GM18951 (cell line): ENCODE results near the gene ADAM12.

ENCODE experiments used
- POLR2A ChIP-seq: IDR thresholded peaks from 4 replicates; pipeline ENCODE4 v1.6.1; 2011; ENCODE audit warnings: mild to moderate bottlenecking; ENCODE audit not compliant: insufficient read length, insufficient read depth; ENCODE audit errors: extremely low read depth
- in situ Hi-C: fragments of 300-500 bp; cut with MboI; formaldehyde crosslinking; loops from one replicate; pipeline ENCODE4 v1.12.0; 2022; ENCODE audit warnings: low sequenced_read_pairs, mixed read lengths, inconsistent platforms; ENCODE audit not compliant: unreplicated experiment

Gene ADAM12

DNA sequence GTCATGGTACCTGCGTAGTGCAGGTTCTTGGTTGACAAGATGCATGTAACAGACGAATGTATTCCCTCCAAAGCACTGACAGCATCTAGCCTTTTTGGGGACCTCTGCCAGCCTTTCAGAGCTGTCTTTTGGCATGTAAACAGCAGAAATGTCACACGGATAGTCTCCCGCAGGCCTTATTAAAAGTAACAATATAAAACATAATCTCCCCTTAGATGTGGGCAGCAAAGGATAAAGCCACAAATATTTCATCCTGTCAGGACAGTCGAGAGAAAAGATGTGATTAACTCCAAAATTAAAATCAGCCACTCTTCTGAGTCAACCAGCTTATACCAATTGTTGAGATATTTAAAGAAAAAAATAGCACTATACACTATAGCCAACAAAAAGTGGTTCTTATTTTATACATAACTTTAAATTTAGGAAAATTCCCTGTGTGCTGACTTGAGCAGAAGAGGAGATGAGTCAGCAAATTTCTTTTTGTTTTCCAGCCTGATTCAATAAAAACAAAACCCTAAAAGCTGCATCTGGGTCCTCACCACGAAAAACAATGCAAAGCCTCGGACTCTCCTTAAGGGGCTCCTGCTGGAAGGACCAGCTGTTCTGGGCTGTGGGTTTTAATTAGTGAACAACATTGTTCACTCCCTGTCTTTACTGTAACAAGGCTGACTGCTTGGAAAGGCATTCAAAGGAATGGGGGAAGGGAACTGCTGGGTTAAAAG lies 240.2 kb downstream of the ADAM12 start:
- no peak for TF ChIP-seq POLR2A
- in situ Hi-C loops = no loop called here

DNA sequence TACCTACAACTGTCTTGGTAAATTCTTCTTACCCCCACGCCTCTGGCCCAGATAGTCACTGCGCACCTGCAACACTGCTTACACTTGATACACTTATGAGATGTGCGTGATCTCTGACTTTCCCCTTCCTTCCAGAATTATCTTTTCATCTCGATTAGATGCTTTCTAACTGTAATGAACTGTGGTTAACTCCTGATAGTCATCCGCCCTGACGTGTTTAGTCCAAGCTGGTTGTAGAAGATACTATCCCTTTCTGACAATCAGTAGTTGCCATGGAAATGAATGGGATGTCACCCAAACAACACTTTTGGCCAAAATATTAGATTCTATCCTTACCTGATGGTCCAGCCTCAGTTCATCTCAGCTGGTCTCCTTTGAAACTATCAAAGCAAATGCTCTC lies 241.5 kb downstream of the ADAM12 start:
- no peak for TF ChIP-seq POLR2A
- in situ Hi-C loops = no loop called here

DNA sequence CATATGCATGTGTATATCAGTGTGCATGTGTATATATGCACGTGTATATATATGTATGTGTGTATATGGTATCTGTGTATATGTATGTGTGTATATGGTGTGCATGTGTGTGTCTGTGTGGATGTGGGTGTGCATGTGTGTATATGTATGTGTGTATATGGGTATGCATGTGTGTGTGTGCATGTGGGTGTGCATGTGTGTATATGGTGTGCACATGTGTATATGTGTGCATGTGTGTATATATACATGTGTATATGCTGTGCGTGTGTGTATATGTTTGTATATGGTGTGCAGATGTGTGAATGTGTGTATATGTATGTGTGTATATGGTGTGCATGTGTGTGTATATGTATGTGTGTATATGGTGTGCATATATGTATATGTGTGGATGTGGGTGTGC lies 245.2 kb downstream of the ADAM12 start:
- in situ Hi-C loops = no loop called here
- no peak for TF ChIP-seq POLR2A

DNA sequence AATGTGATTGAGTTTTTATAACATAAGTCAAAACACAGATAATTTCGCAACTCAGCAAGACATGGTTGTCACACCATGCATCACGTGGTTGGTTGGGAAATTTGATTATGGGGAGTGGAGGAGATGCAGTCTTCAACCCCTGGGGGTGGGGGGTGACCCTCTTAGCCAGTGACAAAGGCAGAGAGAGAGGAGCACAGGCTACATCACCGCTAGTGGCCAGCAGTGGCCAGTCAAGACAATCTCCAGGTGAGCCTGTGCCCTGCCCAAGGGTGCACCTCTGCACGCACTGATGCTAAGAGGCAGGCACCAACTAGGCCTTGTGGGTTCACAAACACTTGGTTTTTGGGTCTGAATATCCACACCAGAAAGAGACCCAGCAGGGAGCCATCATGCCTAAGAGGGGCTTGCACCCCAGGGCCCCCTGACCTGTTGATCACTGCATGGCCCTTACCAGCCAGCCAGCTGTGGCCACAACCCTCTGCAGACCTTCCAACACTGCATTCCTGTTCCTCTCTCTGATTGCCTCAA lies 247.5 kb downstream of the ADAM12 start:
- TF ChIP-seq POLR2A = no peak

DNA sequence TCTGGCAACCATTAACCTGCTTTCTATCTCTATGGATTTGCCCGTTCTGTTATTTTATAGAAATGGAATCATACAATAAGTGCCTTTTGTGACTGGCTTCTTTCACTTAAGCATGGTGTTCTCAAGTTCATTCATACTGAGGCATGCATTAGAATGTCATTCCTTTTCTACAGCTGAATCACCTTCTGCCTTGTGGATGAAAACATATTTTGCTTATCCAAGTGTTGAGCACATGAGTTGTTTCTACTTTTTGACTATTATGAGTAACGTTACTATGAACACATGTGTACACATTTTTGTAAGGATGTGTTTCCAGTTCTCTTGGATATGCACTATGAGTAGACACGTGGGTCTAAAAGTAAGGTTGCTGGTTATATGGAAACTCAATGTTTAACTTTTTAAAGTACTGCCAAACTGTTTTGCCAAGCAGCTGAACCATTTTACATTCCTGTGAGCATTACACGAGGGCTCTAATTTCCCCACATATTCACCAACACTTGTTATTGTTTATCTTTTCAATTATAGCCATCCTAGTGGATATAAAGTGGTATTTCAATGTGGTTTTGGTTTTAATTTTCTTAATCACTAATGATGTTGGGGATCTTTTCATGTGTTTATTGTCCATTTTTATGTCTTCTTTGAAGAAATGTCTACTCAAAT lies 250.6 kb downstream of the ADAM12 start:
- in situ Hi-C loops = no loop called here
- no peak for TF ChIP-seq POLR2A

More for the DNA sequence above, 247.5 kb downstream of the ADAM12 start:
- in situ Hi-C loops = no loop called here

DNA sequence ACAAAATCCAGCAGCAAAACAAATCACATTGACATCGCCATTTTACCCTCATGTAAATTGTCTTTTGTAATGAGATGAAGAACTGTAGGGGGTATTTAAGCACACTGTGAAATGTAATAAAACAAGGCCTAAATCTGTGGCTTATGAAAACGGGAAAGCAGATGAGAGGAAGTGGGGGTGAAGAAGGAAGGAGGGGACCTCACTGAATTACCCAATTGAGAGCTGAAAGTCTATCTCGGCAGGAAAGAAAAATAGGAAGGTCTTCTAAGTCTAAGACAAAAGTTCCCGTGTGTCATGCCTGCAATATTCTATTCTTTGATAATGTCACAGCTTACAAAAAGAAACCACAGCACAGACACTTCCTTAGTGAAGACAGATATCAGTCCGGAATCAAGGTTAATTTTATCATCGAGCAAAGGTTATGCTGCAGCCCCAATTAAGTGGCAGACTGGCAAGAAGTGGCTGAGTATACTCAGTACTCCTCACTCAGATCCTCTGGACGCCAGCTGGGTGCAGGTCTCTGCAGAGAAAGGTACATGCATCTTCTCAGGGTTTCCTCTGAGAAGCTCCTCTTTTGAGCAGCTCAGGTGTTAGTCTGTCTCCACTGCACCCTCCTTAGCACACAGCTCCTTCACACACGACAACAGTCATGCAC lies 252.2 kb downstream of the ADAM12 start:
- in situ Hi-C loops = no loop called here
- TF ChIP-seq POLR2A = no peak

DNA sequence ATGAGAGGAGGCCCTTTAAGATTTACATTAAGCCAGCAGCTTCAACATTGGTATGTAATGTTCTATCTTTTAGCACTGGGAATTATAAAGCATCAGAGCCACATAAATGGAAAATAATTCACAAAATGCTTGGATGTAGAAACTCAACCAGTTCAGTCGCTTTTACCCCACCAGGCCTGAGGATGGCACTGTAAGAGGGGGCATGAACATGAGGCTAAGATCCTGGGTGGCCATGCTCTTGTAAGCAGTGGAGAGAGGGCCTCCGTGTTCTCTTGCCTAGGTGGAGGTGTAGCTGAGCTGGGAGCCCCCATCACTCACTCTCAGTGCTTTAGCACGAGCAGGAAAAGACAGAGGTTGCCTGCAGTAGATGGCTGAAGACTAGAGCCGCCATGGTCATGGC lies 253.1 kb downstream of the ADAM12 start:
- in situ Hi-C loops = no loop called here
- TF ChIP-seq POLR2A = no peak

DNA sequence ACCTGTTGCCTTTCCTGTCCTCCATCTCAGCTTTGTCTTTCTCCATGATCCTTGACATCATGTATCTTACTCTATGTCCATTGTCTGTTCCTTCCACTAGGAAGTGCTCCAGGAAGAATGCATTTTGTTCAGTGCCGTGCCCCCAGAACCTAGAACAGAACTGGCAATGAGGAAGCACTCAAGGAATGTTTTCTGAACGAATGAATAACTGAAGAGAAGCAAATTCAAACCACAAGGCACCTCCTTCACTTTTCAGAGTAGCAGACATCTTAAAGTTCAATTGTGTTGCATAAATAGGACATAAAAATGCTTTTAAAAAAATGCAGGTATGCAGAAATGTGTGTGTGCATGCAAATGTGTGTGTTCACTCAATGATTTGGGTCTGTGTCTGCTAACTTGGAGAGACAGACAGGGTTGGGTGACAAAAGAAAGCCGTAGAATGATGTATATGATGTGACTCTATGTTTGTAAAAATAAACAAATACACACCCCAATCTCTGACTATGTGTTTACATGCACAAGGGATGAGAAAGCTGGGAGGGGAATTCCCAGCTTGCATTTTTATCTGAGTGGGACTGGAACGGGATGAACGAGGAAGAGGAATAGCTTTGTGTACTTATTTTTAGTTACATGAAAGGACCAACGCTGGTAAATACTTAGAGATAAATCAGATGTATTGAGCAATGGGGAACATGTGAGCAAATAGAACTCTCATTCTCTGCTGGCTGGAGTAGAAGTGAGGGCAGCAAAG lies 254.2 kb downstream of the ADAM12 start:
- no peak for TF ChIP-seq POLR2A
- in situ Hi-C loops = no loop called here

DNA sequence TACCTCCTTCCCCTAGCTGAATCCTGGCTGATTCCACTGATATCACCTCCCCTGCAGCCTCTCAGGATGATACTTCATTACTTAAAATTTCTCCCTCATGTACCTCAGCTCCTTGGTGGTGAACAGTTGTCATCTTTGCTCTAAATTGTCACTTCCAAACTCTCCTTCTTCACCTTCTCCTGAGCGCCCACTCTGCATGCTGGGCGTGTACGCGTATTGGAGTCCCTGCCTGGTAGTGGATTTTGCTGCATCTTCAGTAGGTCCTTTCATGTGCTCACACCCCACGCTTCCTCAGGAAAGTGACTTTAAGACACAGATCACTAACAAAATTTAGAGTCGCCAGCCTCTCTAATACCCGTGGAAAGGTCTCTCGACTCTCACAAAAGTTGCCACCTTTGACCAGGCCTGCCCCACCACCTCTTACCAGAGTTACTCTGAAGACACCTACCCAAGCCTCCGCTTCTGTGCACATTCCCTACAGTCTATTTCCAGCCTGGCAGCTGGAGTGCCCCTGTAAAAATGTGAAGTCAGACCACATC lies 255.1 kb downstream of the ADAM12 start:
- no peak for TF ChIP-seq POLR2A
- in situ Hi-C loops = no loop called here

DNA sequence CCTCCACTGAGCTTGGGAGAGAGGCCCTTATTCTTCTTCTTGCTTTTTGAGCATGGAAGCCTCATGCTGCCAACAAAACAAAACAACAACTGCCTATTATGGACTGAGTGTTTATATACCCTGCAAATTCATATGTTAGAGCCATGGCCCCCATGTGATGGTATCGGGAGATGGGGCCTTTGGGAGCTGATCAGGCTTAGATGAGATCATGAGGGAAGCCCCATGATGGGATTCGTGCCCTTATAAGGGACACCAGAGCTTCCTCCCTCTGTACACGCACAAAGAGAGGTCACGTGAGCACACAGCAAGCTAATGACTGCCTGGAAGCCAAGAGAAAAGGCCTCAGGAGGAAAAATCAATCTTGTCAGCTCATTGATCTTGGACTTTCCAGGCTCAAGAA lies 256.9 kb downstream of the ADAM12 start:
- no peak for TF ChIP-seq POLR2A
- in situ Hi-C loops = no loop called here

DNA sequence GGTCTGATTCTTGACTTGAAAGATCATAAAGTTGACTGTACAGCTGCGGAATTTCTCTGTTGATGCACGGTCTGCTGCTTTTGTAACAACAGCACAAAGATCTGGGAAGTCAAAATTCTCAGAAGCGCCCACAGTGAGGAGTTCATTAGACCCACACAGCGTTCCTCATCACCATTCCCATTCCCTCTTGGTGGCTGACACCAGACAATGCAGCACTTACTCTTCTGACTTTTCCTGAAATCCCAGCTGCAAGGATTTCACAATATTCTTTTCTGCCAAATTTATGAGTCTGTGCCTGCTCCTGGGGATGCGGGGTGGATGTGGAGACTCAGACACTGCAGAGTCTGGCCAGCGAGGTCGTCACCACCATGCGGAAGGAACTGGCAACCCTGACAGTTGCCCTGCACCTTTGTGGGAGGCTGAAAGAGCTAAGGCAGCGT lies 258.0 kb downstream of the ADAM12 start:
- TF ChIP-seq POLR2A = no peak
- in situ Hi-C loops = no loop called here

DNA sequence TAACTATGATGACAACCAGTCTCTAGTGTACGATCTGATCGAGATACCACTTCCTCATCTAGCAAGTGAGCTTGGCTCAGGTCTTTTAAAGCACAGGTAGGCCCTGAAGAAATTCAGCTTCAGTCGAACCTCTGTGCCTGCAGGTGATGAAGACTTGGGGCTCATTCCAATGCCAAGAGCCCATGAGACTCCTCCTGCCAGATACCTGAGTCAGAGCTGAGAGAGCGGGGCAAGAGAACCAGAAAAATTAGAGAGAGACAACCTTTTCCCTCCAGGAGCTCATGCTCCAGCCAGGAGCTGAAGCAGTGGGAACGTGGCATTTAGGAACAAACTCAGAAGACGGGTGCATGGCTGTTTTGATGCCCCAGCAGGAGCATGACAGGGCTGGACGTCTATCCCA lies 259.3 kb downstream of the ADAM12 start:
- TF ChIP-seq POLR2A = no peak

DNA sequence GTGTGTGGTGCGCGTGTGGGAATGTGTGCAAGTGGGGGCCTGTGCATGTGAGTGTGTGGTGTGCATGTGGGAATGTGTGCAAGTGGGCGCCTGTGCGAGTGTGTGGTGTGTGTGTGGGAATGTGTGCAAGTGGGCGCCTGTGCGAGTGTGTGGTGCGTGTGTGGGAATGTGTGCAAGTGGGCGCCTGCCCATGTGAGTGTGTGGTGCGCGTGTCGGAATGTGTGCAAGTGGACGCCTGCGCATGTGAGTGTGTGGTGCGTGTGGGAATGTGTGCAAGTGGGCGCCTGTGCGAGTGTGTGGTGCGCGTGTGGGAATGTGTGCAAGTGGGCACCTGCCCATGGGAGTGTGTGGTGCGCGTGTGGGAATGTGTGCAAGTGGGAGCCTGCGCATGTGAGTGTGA lies 259.7 kb downstream of the ADAM12 start:
- in situ Hi-C loops = no loop called here
- TF ChIP-seq POLR2A = no peak

More for the DNA sequence above, 259.3 kb downstream of the ADAM12 start:
- in situ Hi-C loops = no loop called here
